ENCODE results near the gene BLOC1S3. TPM values are rescaled to one million over a fixed set of nuclear protein-coding genes. Genes with fewer than 3 reads are reported as not detected.

BLOC1S3 gene
- total and polyA plus RNA-seq, 2 of the 13 experiments (the other 11 are each of a cell fraction or from before 2014, with no cell fraction given), result 4.3 to 4.8 TPM

- intact Hi-C loops (cut with micrococcal nuclease; ENCODE audit: unreplicated experiment) (no loop called here), in situ Hi-C loops (cut with HindIII; ENCODE audit: extremely low pct_ligation_motif_present, low pct_unique_long_range_greater_than_20kb) (no loop called here)
- no TSS peak for BruUV-seq (replicated peaks)
- H2AFZ ChIP-seq (ENCODE audit: low read length), result no peak overlapping the region
- no peak for ATAC-seq
- peaks cover 12% of the 10 kb centered on the region; the same call in 1 of the 2 replicates for H4K20me1 ChIP-seq (ENCODE audit: insufficient read depth, low read length)
- no peak for DNase-seq (ENCODE audit: low spot score)
- H3K79me2 ChIP-seq (ENCODE audit: insufficient read depth, low read length), result peaks cover 38% of the 10 kb centered on the region
- no peak for FAIRE-seq
- ChIA-PET POLR2A (no interaction called here), CTCF (ENCODE audit: low intra/inter-chr PET ratio, low total read pairs) (no interaction called here)
- H3K27me3 ChIP-seq (ENCODE audit: control insufficient read depth in 1 of 2, insufficient read depth in 2 of 2, low read length in 2 of 2), result no peaks in the 10 kb centered on the region
- H3K9me3 ChIP-seq (ENCODE audit: low read length), result no peaks in the 10 kb centered on the region
- H3K4me2 ChIP-seq (ENCODE audit: low read depth, low read length), result no peak overlapping the region
- H3K27ac ChIP-seq (ENCODE audit: extremely low read length, insufficient read depth, low read length), result no peak overlapping the region
- H3K4me1 ChIP-seq (ENCODE audit: insufficient read depth, low read length), result peaks cover 56% of the 10 kb centered on the region
- no peak overlapping the region for H3K4me3 ChIP-seq (replicated peaks in 1 of 3; ENCODE audit: insufficient read depth in 1 of 3, low read depth in 2 of 3, low read length in 3 of 3)
- H3K36me3 ChIP-seq (replicated peaks in 1 of 2; ENCODE audit: control insufficient read depth in 1 of 2, insufficient read depth in 2 of 2, low read length in 2 of 2), result peaks cover 4 to 7% of the 10 kb centered on the region in 2 experiments; a peak in 2 of 5 replicates
- no peak overlapping the region for H3K9ac ChIP-seq (ENCODE audit: insufficient read depth, low read depth, low read length)
- WGBS (ENCODE audit: low lambda C conversion rate), result 96% methylated on average over 5 of the region's 8 CpGs
- TF ChIP-seq SP2 (CRISPR knock-in tag; IDR thresholded peaks at IDR 0.05) (no peak), SP140L (CRISPR knock-in tag; IDR thresholded peaks at IDR 0.05; ENCODE audit: borderline replicate concordance) (no peak), ZNF17 (CRISPR knock-in tag; IDR thresholded peaks at IDR 0.05) (no peak), HOXA3 (CRISPR knock-in tag; IDR thresholded peaks at IDR 0.05) (no peak), IRF2 (CRISPR knock-in tag; IDR thresholded peaks at IDR 0.05) (no peak), NFIB (CRISPR knock-in tag; IDR thresholded peaks at IDR 0.05; ENCODE audit: borderline replicate concordance) (no peak), JUN (CRISPR knock-in tag; IDR thresholded peaks at IDR 0.05) (no peak), MTA3 (CRISPR knock-in tag; IDR thresholded peaks at IDR 0.05) (no peak), ZFP62 (CRISPR knock-in tag; IDR thresholded peaks at IDR 0.05) (no peak), PRDM15 (CRISPR knock-in tag; IDR thresholded peaks at IDR 0.05) (no peak), ATRX (CRISPR knock-in tag; IDR thresholded peaks at IDR 0.05; ENCODE audit: borderline replicate concordance) (no peak), MAZ (IDR thresholded peaks at IDR 0.05; ENCODE audit: borderline replicate concordance, low read depth, low read length) (no peak), MAZ (CRISPR knock-in tag; IDR thresholded peaks at IDR 0.05; ENCODE audit: low read depth) (no peak), ZNF660 (CRISPR knock-in tag; IDR thresholded peaks at IDR 0.05; ENCODE audit: borderline replicate concordance, low read depth) (no peak), FOXP4 (CRISPR knock-in tag; IDR thresholded peaks at IDR 0.05) (no peak), ZNF740 (CRISPR knock-in tag; IDR thresholded peaks at IDR 0.05) (no peak), E2F2 (CRISPR knock-in tag; IDR thresholded peaks at IDR 0.05; ENCODE audit: borderline replicate concordance) (no peak)
Measured at GRCh38 chr19:45133661-45134060, 44.9 kb upstream of the BLOC1S3 start.

Data from HepG2 (cell line).